ENCODE results near the gene LYPD1.

LYPD1 gene

DNA sequence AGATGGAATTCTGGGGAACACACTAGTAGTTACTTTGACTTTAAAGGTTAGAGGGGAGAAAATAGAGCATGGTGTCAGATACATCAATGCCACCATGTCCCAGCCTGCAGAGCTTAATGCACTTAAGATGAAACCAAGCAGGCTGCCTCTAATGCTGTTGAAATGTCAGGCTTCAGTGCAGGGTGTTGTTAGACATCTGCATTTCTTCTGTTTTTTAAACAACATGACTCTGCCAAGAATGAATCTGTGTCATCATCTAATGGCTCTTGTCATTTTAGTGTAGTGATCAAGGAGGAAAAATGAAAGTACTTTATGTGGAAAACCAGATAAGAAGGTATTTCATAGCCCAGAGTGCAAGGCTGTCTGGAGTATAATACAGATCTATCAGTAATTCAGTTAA lies 29.9 kb downstream of the LYPD1 start:
- no peak overlapping the region for H3K27ac ChIP-seq

DNA sequence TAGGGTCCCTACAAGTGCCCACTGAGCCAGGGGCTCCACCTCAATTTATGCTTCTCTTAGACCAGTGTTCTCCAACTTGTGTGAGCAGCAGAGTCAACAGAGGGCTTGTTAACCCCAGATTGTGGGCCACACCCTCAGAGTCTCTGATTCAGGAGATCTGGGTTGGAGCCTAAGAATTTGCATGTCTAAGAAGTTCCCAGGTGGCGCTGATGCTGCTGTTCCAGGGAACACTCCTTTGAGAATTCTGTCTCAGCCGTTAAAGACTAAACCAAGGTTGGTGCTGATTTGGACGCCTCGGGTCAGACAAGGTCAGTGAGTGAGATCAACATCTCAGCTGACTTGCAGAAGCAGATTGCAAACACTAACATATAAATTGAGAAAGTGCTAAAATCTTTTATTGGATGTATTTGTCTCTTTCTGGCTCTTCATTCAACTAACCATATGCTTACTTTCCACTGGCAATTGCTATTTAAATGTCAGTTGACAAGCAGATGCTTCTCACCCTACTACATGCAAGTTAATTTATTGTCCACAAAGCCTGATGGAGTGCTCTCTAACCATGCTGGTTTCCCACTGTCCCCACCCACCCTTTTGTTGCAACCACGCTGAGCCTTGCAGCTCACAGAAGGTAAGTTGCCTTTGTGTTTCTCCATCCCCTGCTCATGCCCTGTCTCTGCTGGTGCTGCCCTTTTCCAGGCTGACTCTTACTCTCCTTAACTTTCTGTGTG lies 31.5 kb downstream of the LYPD1 start:
- no peak overlapping the region for H3K4me3 ChIP-seq
- H3K27ac ChIP-seq: no peak overlapping the region

More for the DNA sequence above, 29.9 kb downstream of the LYPD1 start:
- no peak overlapping the region for H3K4me3 ChIP-seq

DNA sequence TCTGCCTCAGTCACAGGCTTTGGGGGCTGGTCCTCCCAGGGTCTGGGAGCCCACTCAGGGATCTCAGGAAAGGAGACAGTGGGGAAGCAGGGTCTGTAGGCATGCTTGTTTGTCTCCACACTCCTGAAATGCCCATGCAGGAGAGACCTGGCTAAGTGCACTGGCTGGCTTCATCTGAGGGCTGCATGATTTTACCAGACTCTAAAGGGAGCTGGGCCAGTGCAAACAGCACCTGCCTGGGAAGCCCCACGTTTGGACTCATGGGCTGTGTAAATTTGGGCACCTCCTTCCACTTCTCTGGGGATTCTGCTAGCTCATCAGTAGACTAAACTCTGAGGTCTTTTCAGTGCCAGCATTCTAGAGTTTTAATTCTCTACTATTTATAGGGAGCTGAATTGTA lies 33.7 kb downstream of the LYPD1 start:
- H3K27ac ChIP-seq: no peak overlapping the region
- H3K4me3 ChIP-seq: no peak overlapping the region

DNA sequence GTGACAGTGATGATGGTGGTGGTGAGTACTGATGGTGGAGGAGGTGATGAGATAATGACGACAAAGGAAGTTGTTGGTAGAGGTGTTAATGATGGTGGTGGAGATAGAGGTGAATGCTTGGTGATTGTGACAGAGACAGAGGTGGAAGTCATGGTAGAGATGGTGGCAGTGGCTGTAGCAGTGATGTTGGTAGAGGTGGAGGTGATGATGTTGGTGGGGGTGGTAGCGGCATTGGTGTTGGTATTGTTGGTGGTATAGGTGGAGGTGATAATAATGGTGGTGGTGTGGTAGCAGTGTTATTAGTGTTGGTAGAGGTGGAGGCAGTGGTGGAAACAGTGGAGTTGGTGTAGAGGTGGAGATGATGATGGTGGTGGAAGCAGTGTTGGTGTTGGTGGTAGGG lies 36.4 kb downstream of the LYPD1 start:
- no peak overlapping the region for H3K27ac ChIP-seq
- H3K4me3 ChIP-seq: no peak overlapping the region

DNA sequence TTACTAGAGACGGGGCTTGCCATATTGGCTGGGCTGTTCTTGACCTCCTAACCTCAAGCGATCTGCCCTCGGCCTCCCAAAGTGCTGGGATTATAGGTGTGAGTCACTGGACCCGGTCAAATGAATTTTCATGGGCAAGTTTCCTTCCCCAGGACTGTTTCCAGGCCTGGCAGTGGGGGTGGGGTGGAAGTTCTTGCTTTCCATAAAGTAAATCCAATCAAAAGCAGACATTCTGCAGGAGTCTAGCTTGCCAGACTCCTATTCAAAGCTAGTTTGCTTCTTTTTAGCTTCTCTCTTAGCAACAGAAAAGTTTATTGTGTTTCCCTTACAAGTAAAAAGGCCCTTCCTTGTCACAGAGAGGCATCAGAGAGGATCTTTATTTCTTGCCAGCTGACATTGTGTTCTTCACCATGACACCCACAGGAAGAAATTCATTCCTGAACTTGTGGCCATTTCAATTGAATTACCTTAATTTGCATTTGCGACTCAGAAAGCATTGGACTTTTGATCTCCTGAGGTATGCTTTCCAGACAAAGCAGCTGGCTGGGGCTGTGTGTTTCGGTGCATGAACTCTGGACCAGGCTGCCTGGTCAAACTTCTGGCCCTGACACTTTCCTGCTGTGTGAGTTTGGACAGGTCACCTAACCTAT lies 37.9 kb downstream of the LYPD1 start:
- no peak overlapping the region for H3K27ac ChIP-seq
- H3K4me3 ChIP-seq: no peak overlapping the region

DNA sequence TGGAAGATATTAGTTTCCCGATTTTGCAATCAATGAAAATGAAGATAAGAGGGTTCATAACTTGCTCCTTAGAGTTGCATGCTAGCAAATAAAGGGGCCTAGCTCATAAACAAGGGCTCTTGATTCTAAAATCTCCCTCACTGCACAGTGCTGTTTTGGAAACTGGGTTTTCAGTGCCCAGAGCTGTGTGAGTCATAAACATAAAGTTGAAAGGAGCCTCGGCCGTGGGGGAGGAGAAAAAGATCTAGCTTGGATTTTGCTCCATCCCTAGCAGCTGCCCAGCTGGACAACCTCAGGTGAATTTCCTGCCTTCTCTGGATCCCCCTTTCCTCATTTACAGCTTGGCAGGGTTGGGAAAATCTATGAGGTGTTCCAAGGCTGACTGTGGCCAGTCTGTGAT lies 42.5 kb downstream of the LYPD1 start:
- H3K4me3 ChIP-seq: no peak overlapping the region
- no peak overlapping the region for H3K27ac ChIP-seq

DNA sequence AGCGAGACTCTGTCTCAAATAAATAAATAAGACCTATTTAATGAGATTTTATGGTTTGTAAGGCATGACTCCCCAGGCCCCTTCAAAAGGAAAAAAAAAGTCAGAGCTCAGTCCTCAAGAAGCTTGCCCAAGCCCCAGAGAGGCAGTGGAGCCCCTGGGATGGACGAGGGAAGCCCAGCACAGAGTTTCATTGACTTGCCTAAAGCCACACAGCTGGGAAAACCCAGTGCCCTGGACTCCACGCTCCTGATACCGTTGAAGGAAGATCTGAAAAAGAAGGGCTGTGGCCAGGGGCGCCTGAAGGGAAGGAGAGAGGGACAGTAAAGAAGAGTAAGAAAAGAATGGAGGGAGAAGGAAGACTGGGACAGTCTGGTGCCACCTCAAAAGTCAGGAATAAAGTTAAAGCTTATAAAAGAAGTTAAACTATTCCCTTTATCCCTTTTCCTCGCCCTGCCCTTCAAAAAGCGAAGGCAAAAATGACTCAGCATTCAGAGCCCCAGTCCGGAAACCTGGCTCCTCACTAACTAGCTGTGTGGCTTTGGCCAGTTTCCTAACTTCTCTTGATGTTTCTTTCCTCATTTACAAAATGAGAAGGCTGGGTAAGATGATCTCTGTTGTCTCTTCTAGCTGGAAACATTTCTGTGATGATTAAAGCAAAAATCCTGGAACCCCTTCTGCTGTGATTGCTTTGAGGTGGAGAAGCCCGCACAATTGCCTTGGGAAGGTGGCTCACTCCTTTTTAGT lies 46.7 kb downstream of the LYPD1 start:
- peak overlapping the region in 1 of 21 experiments; percentile 47 for H3K27ac ChIP-seq

DNA sequence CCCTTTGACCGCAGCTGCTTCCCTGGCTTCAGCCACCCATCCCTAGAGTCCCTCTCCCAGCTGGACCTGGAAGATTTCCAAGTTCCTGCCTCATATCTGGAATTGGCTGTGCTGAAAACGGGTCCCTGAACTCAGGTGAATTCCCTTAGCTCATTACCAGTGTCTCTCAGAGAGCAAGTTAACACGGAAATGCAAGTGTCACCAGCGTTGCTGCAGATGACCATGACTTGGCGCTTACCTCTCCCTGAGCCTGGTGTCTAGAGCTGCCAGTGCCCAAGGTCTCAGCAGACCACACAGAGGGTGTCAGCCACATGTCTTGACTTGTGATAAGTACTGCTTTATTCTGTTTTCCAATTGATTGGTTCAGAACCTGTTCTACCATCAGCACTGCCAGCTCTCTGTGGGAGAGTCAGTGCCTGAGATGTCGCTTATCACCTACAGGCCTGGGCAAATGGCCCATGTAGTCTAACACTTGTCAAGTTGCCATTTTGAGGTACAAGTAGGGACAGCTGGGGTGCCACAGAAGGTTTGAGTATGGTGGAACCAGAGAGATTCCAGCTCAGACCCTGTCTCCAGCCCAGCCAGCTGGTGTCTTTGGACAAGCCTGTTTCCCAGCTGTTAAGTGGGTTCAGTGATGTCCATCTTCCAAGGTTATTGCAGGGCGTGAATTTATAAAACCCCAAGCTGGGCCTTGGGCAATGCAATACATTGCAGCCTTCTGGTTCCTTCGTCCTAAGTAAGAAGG lies 48.7 kb downstream of the LYPD1 start:
- Histone ChIP-seq H3K4me3 (no peak overlapping the region), H3K27ac (no peak overlapping the region)

More for the DNA sequence above, 46.7 kb downstream of the LYPD1 start:
- H3K4me3 ChIP-seq: no peak overlapping the region

DNA sequence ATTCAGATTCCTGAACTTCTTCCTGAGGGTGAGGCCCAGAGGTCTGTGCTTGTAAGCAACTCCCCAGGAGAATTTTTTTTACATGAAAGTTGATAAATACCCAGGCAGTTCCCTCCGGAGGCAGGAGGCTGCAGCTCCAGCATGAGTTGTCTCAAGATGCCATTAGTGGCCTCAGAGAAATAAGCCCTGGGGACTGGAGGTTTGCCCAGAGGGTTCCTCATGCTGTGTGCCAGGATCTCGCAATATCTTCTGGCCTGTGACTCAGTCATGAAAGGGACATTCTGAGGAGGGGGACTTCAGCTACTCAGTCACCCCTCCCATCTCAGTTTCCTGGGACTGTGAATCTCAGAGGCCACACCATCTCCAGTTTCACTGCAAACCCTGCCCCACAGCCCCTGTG lies 49.9 kb downstream of the LYPD1 start:
- Histone ChIP-seq H3K4me3 (no peak overlapping the region), H3K27ac (no peak overlapping the region)

DNA sequence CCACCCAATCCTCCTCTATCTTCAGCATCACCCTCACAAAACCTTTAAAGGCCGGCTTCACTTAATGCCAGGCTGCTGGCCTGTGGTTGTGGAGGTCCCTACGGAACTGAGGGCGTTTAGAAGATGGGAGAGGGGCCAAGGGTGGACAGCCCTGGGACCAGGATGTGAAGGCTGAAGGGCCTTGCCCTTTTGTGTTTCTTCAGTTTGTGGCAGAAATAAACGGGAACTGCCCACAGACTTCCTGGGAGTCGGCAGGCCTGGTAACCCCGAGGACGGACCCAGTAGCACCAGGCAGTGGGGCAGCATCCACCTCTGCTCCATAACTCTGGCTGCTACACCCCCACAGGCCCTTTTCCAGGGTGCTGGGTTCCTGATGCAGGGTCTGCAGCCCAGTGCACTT lies 51.3 kb downstream of the LYPD1 start:
- Histone ChIP-seq H3K27ac (no peak overlapping the region), H3K4me3 (no peak overlapping the region)

DNA sequence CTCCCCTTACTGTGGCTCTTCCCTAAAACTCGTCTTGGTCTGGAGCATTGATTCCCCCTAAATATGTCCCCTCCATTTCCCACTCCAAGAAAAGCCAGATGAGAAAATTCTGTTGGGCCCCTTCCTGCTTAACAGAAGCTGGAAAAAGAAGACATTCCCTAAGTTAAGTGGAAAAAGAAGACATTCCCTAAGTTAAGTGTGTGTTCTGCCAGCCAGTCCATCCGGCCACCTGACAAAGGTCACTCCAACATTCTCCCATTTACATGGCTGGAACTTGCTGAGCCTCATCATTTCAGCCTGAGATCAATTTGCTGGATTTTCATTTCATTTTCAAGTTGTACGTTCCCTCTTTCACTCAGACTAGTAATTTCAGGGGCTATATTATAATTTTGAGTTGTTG lies 52.0 kb downstream of the LYPD1 start:
- H3K4me3 ChIP-seq: no peak overlapping the region

DNA sequence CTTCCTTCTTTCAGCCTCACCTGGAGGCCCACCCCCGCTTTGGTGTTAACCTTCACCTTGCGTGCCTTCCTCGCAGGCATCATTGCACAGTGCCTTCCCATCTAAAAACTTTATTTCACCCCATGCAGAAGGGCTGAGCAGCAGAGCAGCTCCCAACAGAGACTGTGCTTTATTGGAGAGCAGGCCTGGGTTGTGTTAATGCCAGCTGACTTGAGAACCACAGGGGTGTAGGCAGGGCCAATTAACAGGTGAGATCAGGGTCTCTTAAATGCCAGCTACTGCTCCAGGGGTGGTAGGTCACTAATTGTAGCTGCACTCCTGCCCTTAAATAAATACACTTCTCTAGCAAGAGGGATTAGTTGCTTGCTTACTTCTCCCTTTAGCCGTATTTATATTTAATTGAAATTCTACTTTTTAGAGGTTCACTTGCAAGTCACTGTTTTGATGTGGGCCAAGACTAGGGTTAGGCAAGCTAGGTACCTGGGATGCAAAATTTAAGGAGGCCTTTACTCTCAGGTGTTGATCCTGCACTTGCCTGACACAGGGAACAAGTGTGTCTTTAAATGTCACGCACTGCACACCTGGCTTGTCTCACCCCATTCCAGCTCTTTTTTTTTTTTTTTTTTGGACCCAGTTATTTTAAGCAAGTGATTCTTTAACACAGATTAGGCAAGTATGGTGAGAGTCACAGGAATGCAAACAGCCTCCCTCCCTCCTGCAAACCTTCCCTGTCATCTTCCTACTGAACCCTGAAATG lies 54.5 kb downstream of the LYPD1 start:
- no peak overlapping the region for H3K4me3 ChIP-seq
- H3K27ac ChIP-seq: no peak overlapping the region

More for the DNA sequence above, 52.0 kb downstream of the LYPD1 start:
- no peak overlapping the region for H3K27ac ChIP-seq

DNA sequence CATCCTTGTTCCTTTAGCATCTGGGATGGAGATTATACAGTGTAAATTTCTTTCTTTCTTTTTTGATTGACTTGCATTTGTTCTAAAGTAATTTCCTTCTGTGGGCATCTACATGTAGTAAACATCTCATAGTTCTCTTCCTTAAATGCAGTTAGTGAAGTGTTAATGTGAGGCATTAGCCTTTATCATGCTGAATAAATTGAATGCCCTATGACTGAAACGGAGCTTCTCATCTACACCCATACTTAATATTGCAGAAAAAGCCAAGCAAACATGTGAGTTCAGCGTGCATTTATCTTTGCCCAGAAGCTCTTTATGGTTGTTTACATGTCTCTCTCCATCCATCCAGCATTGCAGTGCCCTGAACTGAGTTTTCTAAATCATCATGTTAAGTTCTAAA lies 58.3 kb downstream of the LYPD1 start:
- Histone ChIP-seq H3K27ac (no peak overlapping the region), H3K4me3 (no peak overlapping the region)

DNA sequence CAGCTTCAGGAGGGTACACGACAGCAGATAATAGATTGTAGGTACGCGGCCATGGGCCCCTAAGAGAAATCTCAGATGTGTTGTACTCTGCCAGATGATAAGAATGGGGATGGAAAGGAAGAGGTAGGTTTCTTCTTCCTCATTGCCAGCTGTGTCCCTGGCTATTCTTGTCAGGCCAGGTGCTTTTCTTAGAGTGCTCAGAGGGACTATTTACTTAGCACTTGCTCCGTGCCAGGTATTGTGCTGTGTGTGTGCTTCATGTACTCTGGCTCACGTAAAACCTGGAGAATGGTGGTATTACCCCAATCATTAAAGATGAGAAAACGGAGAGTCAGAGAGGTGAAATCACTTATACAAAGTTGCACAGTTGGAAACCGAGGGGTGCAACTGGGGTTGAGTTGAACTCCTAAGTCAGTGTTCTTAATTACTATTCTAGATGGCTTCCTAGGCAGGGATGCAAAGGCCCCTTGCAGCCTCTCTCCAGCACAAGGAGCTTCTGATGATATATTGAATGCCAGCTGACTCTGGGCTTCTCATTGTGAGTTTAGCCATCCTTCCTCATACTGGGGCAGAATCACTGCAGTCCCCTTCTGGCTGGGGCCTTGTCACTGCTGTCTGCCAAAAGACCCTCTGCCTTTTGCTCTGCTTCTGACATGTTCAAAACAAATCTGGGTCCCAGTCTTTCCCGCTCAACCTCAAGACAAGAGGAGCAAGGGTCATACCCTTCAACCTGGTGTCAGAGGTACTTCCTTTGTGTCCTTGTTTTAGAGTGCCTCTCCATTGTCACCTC lies 60.7 kb downstream of the LYPD1 start:
- H3K27ac ChIP-seq: no peak overlapping the region
- H3K4me3 ChIP-seq: no peak overlapping the region

DNA sequence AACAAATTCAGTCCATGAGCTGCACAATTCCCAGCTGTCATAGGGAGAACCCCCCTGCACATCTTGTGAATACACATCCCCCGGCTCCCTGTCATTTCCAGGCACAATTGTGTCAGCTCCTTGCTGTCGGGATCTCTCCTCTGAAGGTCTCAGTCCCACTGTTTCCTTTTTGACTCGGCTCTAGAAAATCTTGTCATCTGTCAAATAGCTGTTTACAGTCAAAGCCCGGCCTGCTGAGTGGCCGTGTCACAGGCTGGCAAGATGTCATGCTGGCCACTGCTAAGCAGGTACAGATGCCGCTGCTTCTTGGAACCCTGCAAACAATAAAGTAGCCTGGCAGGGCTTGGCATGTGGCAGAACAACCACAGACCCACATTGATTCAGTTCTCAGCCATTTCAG lies 61.7 kb downstream of the LYPD1 start:
- Histone ChIP-seq H3K4me3 (no peak overlapping the region), H3K27ac (no peak overlapping the region)

DNA sequence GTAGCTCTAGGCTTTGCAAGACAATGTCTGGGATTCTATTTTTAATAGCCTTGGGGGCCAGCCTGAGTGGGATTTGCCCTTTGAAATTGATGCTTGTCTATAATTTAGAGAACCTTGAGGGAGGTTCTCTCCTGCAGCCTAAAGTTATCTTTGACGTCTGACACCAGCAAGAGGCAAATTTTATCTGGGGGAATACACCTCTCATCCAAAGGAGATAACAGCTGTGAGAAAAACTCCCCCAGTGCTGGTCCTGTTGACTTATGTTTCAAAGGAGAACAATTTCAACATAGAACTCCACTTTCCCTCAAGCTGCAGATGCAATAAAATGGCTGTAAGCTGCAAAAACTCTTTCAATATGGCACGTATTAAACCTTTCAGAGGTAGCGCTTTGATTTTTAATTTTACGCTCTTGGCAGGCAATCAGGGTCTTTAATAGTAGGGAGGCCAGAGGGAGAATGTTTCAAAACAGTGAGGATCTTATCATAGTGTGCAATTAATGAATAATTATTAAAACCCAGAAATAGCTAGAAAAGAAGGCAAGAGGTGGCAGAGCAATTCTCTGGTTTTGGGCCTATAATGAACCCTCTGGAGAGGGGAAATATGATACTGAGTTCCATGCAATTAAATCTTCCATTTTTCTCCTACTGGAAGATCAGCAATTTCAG lies 62.4 kb downstream of the LYPD1 start:
- no peak overlapping the region for H3K4me3 ChIP-seq
- H3K27ac ChIP-seq: no peak overlapping the region

DNA sequence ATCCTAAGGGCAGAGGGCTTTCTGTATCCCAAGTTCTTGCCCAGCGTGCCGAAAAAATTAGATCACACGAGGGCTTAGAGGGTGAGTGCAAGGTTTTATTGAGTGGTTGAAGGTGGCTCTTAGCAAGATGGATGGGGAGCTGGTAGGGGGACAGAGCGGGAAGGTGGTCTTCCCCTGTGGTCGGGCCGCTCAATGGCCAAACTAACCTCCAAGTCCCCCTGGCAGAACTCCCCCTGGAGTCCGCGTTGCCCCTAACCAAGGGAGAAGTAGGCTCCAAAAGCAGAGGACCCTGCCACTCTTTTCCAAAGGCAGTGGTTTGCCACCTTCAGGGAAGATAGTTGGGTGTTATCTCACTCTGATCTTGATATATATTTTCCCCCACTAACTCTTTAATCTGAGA lies 63.4 kb downstream of the LYPD1 start:
- Histone ChIP-seq H3K4me3 (no peak overlapping the region), H3K27ac (no peak overlapping the region)

Data from skin epidermis (tissue), 12 donors.